NCI-H2196 treated with DMSO at 0.1 percent for 48 hours (cell line): ENCODE data around the gene HOXA11.
A peak's percentile ranks its signal among the peaks of the same experiment; 100 is the strongest.

Experiments
- DNase-seq: peaks from one replicate; lab custom pipeline; 2025; ENCODE audit not compliant: unreplicated experiment; lab: John Stamatoyannopoulos, UW

HOXA11 gene

GRCh38 chr7:27181795-27182275 lies 3.2 kb downstream of the HOXA11 start:
- no peak for DNase-seq

GRCh38 chr7:27180431-27181420 lies 4.3 kb downstream of the HOXA11 start:
- no peak for DNase-seq

- DNase-seq = no peak
Observed at GRCh38 chr7:27179503-27180430, 5.3 kb downstream of the HOXA11 start.

GRCh38 chr7:27179030-27179429 lies 6.0 kb downstream of the HOXA11 start:
- DNase-seq = no peak

DNA sequence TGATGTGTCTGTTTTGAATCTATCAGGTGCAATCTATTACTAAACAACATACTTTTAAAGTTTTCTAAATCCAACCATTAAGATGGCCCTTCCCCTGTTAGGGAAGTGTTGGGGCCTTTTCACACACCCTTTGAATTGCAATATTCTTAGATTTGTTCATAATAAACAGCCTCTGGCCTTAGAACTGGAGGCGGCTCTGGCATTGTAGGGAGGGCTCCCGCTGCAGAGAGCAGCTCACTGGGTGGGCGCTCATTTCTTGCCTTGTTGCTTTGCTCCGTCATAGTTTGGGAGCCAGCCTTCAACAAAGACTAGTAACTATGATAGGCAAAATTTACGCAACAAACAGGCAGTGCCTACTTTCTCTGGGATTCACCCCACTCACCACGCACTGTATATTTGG lies 6.7 kb downstream of the HOXA11 start:
- no peak for DNase-seq

DNA sequence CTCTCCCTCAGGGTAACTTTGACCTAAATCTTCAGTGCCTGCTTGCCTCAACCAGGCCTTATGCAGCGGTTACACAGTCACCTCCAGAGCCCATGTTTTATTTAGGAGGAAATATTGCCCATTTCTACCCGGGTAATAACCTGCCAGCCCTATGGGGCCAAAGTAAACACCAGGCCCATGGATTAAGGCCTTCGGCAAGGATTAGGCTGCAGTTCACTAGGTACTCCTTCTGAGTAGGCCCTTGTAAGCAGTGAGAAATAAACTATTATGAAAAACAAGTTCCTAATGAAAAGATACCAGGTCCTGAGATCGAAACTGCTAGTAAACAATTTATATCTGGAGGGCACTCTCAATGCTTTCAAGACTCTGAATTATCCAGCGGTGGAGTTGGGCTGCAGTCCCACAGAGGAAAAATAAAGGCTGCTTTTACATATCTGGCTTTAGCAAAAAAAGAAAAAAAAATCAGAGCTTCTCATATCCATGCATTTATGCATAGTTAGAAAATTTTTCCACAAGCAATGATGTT lies 7.2 kb downstream of the HOXA11 start:
- no peak for DNase-seq

DNA sequence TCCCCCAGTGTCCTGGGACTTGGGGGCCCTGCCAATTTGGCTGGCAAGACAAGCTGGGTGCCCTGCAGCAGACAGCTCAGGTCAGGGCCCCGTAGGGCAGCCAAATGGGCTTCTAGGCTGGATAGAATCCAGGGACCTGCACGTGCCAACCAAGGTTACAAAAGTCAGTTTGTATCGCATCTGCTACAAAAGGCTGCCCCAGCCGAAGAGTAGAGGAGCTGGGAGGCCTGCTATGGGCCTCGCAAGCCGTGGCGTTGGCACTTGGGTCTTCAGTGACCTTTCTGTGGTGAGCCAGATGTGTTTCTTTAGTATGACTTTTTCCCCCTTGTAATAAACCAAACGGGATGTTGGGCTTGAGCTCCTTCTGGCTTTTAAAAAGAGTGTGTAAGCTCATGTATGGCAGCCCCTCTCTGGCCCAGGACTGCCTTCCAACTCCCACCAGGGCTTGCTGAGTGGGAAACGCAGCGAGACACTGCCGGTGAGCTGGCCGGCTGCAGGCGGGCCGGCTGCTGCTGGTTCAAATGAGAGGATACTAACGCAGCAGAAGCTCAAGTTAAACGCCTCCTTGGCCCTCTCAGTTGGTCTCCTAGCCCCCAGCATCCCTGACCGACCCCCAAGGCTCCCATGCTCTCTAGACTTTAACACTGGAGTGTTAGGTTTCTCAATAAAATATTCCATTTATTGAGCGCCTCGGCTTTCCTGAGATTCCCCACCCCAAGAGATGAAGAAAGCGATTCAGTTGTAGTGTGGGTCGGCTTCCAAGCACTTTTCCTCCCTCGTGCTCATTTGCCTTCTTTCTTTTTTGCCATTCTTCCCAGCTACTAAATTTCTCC lies 7.9 kb downstream of the HOXA11 start:
- no peak for DNase-seq

- no peak for DNase-seq
Observed at GRCh38 chr7:27176524-27176845, 8.5 kb downstream of the HOXA11 start.

DNA sequence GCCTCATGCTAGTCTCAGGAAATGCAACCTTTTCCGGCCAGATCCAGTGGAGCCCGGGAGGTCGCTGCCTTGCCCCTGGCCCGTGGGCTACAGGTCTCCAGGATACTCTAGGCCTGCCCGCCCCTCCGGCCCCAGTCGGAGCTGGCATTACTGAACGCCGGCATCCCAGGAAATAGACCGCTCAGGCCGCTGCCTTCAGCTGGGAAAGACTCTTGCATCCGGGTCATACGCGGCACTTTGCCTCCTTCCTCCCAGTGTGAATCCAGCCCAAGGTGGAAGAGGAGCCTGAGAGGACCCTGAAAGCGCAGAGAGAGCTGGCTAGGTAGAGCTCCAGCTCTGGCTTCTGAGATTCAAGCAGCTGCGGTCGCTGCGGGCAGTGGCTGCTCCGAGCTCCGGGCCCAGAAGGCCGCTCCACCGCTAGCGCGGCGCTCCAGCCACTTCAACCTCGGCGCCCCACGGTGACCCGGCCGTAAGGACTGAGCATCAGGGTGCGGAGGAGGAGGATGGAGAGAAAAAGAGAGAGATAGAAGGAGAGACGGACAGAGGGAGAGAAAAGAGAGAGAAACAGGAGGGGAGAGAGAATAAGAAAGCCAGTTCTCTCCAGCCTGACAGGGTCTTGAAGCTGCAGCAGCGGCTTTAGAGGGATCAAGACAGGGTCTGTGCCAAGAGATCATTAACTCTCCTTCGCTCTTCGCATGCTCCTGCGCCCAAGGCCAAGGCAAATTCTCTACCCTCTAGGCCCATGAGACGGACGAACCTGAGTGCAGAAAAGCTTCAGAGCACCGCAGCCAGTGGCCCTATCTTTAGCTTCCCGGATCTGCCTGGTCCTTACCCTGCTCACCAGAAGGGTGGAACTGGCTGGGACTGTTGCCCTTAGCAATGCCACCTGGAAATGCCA lies 9.2 kb downstream of the HOXA11 start:
- no peak for DNase-seq

GRCh38 chr7:27174874-27175625 lies 10.0 kb downstream of the HOXA11 start:
- no peak for DNase-seq

- no peak for DNase-seq
Observed at GRCh38 chr7:27173956-27174873, 10.8 kb downstream of the HOXA11 start, which contains the start of gene HOXA10. Gene HOXA10, minus strand, starts transcription at chr7:27174320. Its CDS starts 14 bp downstream, at chr7:27174306.

DNA sequence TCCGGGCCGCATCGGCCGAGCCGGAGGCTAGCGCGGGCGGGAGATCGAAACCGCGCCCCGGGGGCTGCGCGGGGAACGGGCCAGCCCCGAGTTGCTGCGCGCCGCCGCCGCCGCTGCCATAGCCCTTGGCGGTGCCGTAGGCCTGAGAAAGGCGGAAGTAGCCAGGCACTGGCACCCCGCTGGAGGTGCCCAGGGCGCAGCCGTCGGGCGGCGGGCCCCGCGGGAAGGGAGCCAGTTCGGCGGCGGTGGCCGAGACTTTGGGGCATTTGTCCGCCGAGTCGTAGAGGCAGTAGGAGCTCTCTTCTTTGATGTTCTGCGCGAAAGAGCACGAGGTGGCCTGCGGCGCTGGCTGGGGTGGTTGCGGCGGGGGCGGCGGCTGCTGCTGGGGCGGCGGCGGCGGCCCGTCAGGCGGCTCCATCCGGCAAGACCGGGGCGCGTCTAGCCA lies 11.5 kb downstream of the HOXA11 start:
- peak; percentile 23 for DNase-seq

DNA sequence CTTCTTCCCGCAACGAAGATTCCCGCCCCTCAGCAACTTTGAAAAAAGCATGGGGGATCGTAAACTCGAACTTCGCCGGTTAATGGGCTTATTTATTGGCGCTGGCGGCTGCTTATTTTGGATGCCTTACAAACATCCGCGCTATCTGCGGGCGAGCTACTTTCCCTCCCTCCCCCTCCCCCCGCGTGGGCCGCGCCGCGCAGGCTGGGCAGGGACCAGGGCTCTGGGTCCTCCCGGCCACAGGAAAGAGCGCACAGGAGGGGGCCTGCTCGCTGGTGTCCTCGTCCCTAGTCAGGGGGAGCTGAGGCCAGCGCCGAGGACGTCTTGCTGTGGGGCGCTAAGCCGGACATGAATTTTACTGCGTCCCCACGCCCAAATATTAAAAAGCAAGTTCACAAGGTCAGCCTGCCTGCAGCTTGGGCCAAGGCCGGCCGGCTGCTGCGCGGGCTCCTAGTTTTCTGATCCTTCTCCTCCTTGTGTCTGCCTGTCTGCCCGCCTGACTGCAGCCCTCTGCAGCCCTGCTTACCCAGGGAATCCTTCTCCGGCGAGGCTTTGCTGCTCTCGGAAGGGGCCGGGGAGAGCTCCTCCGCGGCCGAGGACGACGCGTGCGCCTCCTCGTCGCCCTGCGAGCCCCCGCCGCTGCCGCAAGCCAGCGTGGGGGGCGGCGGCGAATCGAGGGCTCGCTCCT lies 12.1 kb downstream of the HOXA11 start:
- no peak for DNase-seq

GRCh38 chr7:27172315-27172774 lies 12.7 kb downstream of the HOXA11 start:
- no peak for DNase-seq

- DNase-seq = no peak
Observed at GRCh38 chr7:27171637-27172314, 13.3 kb downstream of the HOXA11 start.

GRCh38 chr7:27171325-27171636 lies 13.8 kb downstream of the HOXA11 start:
- DNase-seq = no peak
